Spleen (tissue), 13 donors: ENCODE measurements around the gene OXSM. TPM values are rescaled to one million over a fixed set of nuclear protein-coding genes. Genes with fewer than 3 reads are reported as not detected.

Experiments
- DNase-seq: peaks from one replicate; pipeline ENCODE4 v3.0.0-alpha.2; 2020
- H3K27ac ChIP-seq, 8 donors: fragments of 200-600 bp; sonication (generic) in 7 of 8; 1 replicate in 4 of 8; 2 replicates in 4 of 8; pipeline versions ENCODE4 v1.5.0 to v1.8.0; 2016 to 2021; ENCODE audit warnings: inconsistent platforms in 4 of 8, mild to moderate bottlenecking in 4 of 8, moderate library complexity in 1 of 8
- H3K27me3 ChIP-seq, 7 donors: fragments of 200-600 bp; sonication (generic) in 6 of 7; replicated peaks in 1 of 7; 1 replicate in 4 of 7; 2 replicates in 3 of 7; pipeline versions ENCODE4 v1.5.0 to v1.8.0; 2016 to 2021; ENCODE audit warnings: inconsistent platforms in 3 of 7, mild to moderate bottlenecking in 1 of 7
- H3K36me3 ChIP-seq, 6 donors: fragments of 200-600 bp; sonication (generic) in 5 of 6; 1 replicate in 4 of 6; 2 replicates in 2 of 6; pipeline versions ENCODE4 v1.5.0 to v1.8.0; 2016 to 2021; ENCODE audit warnings: inconsistent platforms in 2 of 6
- H3K4me1 ChIP-seq, 6 donors: fragments of 200-600 bp; sonication (generic) in 5 of 6; 1 replicate in 3 of 6; 2 replicates in 3 of 6; pipeline versions ENCODE4 v1.5.0 to v1.8.0; 2016 to 2021; ENCODE audit warnings: inconsistent platforms in 3 of 6
- H3K4me3 ChIP-seq, 8 donors: fragments of 200-600 bp; sonication (generic) in 7 of 8; 1 replicate in 4 of 8; 2 replicates in 4 of 8; pipeline versions ENCODE4 v1.5.0 to v1.8.0; 2016 to 2021; ENCODE audit warnings: inconsistent platforms in 4 of 8, mild to moderate bottlenecking in 4 of 8, moderate library complexity in 2 of 8
- H3K9me3 ChIP-seq, 8 donors: fragments of 200-600 bp; sonication (generic) in 7 of 8; 1 replicate in 4 of 8; 2 replicates in 4 of 8; pipeline versions ENCODE4 v1.5.0 to v1.8.0; 2016 to 2021; ENCODE audit warnings: inconsistent platforms in 4 of 8
- CTCF ChIP-seq, 11 experiments: fragments of 200-600 bp in 7 of 11; fragments of 450-650 bp in 4 of 11; sonication (generic) in 4 of 11; IDR thresholded peaks in 8 of 11; conservative IDR thresholded peaks in 3 of 11; 1 replicate in 7 of 11; 2 replicates in 4 of 11; pipeline versions ENCODE4 v1.4.0 to v1.8.0; 2016 to 2021; ENCODE audit warnings: antibody characterized with exemption in 11 of 11, inconsistent platforms in 4 of 11, mild to moderate bottlenecking in 1 of 11
- POLR2A ChIP-seq, 3 donors: fragments of 450-650 bp; IDR thresholded peaks; one replicate each; pipeline ENCODE4 v1.5.1; 2017; ENCODE audit warnings: antibody characterized with exemption in 3 of 3, mild to moderate bottlenecking in 1 of 3
- POLR2AphosphoS5 ChIP-seq, 3 donors: sonication (generic); formaldehyde crosslinking; IDR thresholded peaks; one replicate each; pipeline ENCODE4 v1.5.1; 2017; ENCODE audit warnings: antibody characterized with exemption in 3 of 3
- WGBS, 5 donors: extraction: QIAGEN DNeasy Blood & Tissue Kit in 3 of 5; methylation state at CpG; one replicate each; pipeline versions ENCODE4 v1.1.5 to v1.1.7; 2013 to 2018; 5-methylcytosine and 5-hydroxymethylcytosine counted together
- intact Hi-C: fragments of 100-400 bp; cut with DNase I; formaldehyde crosslinking; loops from one replicate; pipeline ENCODE4 v1.15.0; 2023; ENCODE audit warnings: low total_unique reads
- long read RNA-seq, 2 donors: transcript quantifications; one replicate each; lab custom pipeline, GENCODE V29; 2026
- polyA plus RNA-seq, 3 donors: library from polyadenylated mRNA; stranded (reverse); fragments of 200-250 nt; gene quantifications; one replicate each; pipeline ENCODE4 v1.2.1, GENCODE V29; 2013
- total RNA-seq, 7 donors: library from RNA; depleted of rRNA in 3 of 7; stranded (reverse); fragments of >200 nt in 3 of 7; fragmentation: NEBNext Ultra II Directional in 4 of 7; extraction: Animal tissue kit (Norgen Biotek cat#: 25700) in 4 of 7; gene quantifications; one replicate each; pipeline versions ENCODE4 v1.1.0 to v1.2.1, GENCODE V29; 2016 to 2021
- donor health status: healthy with polysubstance abuse.
- donor health status: DM: no; HTN: no; CAD: no; lungs with moderate emphysema.
- donor health status: DM: no; HTN: no; CAD: no.
- donor health status: Bipolar disorder and iron deficiency.
- donor health status: healthy.
- donor health status: DM: no; HTN: no; CAD: no.
- donor health status: DM: yes; HTN: yes; CAD: no.

Gene OXSM
- total RNA-seq (10 to 100 TPM in 3 of 7 donors, 1 to 10 TPM in 4; 6.9 to 13.2 (median 9.4) TPM), polyA plus RNA-seq (10 to 100 TPM; 12.9 to 18.7 (median 13.4) TPM)
- long read RNA-seq, donor 1, partial matches to known transcripts: 6 of 9 reads
- long read RNA-seq, donor 1, other reads (novel, unspliced or antisense): 0 of 9 reads
- long read RNA-seq, donor 2, partial matches to known transcripts: 0 of 4 reads
- long read RNA-seq, donor 2, other reads (novel, unspliced or antisense): 0 of 4 reads

DNA sequence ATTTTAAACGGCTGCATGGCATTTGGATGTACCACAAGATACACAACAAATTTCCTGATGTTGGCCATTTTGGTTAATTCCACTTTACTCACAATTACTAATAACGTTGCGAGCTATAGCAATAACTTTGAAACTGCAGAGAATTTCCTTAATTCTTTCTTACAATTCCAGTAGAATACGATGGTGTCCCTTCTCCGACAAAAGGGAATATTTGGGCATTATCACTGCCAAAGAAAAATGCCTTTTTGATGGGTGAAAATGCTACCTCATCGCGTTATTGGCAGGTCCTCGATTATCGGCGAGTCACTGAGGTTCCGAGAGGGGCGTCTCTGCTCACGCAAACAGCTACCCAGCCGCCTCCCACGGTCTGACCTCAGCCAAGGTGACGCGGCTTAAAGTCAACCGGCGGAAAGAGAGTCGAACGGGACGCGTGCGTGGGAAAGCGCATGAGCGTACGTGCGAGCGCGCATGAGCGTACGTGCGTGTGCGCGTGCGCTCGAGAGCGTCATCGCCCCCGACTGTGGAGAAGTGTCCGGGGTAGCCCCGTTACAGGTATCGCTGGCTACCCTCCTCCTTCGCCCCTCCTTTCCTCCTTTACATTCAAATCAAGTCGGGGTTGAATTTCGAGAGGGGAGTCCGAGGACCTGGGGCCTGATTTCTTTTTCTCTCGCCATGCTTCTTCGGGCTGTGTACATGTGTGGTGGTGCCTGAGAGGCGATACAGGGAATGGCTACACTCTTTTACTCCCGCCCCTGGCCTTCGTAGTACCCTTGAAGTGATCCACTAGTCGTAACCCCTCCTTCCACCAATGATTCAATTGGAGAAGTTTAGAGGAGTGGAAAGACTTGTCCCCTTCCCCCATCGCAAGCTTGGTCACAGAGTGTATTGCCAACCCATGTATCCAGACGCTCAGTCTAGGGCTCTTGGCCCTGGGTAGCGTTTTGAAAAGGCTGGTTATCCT lies at the start of gene OXSM:
OXSM (plus strand) TSS at position 495 of the 961 bp plus-strand sequence. CDS start 931 bp downstream, outside the sequence.
- peak; percentile 97 for DNase-seq
- intact Hi-C loops: loop anchor here (5.0 kb wide), 1 partner anchor 123 kb away; no protein-coding TSS in a partner anchor
- no peaks in the 10 kb centered on the region for H3K9me3 ChIP-seq
- no peaks in the 10 kb centered on the region for H3K27me3 ChIP-seq
- H3K27ac ChIP-seq: peak within 1 kb of the TSS; percentile 79 to 91 (median 88)
- H3K36me3 ChIP-seq: peaks cover 0 to 13% (median 6%) of the 10 kb centered on the region in 6 donors
- H3K4me3 ChIP-seq: peak within 1 kb of the TSS; percentile 39 to 73 (median 51)
- 0 to 2% (median 1%) methylated on average over 47 to 56 of the region's 56 CpGs for WGBS, 5 donors
- peaks cover 8 to 50% (median 30%) of the 10 kb centered on the region in 6 donors for H3K4me1 ChIP-seq
- TF ChIP-seq POLR2A (IDR thresholded peaks at IDR 0.05): peak; percentile 21 to 80 (median 68)
- peak; percentile 97 to 99 (median 97) for TF ChIP-seq POLR2AphosphoS5 (IDR thresholded peaks at IDR 0.05)
- peak in 3 of 11 experiments; percentile 10 to 20 (median 13) for TF ChIP-seq CTCF (IDR thresholded peaks at IDR 0.05 in 8 of 11, conservative IDR thresholded peaks at IDR 0.05 in 3 of 11)

DNA sequence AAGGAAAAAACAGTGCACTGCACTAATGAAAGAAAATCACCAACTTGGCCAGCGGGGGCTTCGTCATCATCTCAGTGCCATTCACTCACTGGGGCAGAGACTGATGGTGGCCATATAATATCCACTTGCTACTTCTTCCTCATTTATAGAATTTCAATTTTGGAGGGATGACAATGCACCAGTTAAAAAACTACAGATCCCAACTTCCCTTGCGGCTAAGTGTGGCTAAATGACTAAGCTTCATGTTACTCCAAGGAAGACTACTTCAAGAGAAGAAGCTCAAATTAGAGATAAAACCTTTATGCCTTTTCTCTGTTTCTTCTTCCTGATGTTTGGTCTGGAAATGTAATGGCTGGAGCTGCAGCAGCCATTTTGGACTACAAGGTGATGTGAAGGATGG lies 45.4 kb upstream of the OXSM start:
- no peak for DNase-seq
- Histone ChIP-seq H3K9me3 (no peaks in the 10 kb centered on the region), H3K4me3 (no peak overlapping the region), H3K4me1 (peaks cover 0 to 25% (median 0%) of the 10 kb centered on the region in 6 donors), H3K36me3 (peaks cover 0 to 98% (median 27%) of the 10 kb centered on the region in 6 donors), H3K27ac (no peak overlapping the region), H3K27me3 (no peaks in the 10 kb centered on the region)
- TF ChIP-seq POLR2A (IDR thresholded peaks at IDR 0.05) (no peak), CTCF (IDR thresholded peaks at IDR 0.05 in 8 of 11, conservative IDR thresholded peaks at IDR 0.05 in 3 of 11) (no peak), POLR2AphosphoS5 (IDR thresholded peaks at IDR 0.05) (no peak)
- 96 to 97% (median 97%) methylated on average over 3 of the region's 3 CpGs for WGBS, 5 donors
- intact Hi-C loops: no loop called here

GRCh38 chr3:25747033-25747432 lies 42.9 kb upstream of the OXSM start:
- H3K27ac ChIP-seq: peak overlapping the region in 1 of 8 donors; percentile 53
- TF ChIP-seq POLR2AphosphoS5 (IDR thresholded peaks at IDR 0.05): no peak
- DNase-seq: no peak
- no peaks in the 10 kb centered on the region for H3K27me3 ChIP-seq
- H3K4me1 ChIP-seq: peaks cover 0 to 25% (median 0%) of the 10 kb centered on the region in 6 donors
- intact Hi-C loops: no loop called here
- no peaks in the 10 kb centered on the region for H3K9me3 ChIP-seq
- H3K36me3 ChIP-seq: peaks cover 0 to 99% (median 48%) of the 10 kb centered on the region in 6 donors
- no peak overlapping the region for H3K4me3 ChIP-seq

- no peaks in the 10 kb centered on the region for H3K9me3 ChIP-seq
- peaks cover 0 to 25% (median 0%) of the 10 kb centered on the region in 6 donors for H3K4me1 ChIP-seq
- TF ChIP-seq POLR2AphosphoS5 (IDR thresholded peaks at IDR 0.05) (no peak), POLR2A (IDR thresholded peaks at IDR 0.05) (no peak), CTCF (IDR thresholded peaks at IDR 0.05 in 8 of 11, conservative IDR thresholded peaks at IDR 0.05 in 3 of 11) (no peak)
- DNase-seq: no peak
- no peaks in the 10 kb centered on the region for H3K27me3 ChIP-seq
- intact Hi-C loops: no loop called here
- peaks cover 0 to 99% (median 51%) of the 10 kb centered on the region in 6 donors for H3K36me3 ChIP-seq
- H3K27ac ChIP-seq: peak overlapping the region in 1 of 8 donors; percentile 19
- WGBS, 5 donors: 91 to 97% (median 92%) methylated on average over 3 of the region's 3 CpGs
- H3K4me3 ChIP-seq: no peak overlapping the region
Observed at GRCh38 chr3:25748189-25748588, 41.7 kb upstream of the OXSM start.
